NCI-H1092 (cell line): Measurements from ENCODE around the gene KLHL14.

ENCODE experiments used
- DNase-seq: peaks from one replicate; lab custom pipeline; 2025; lab: John Stamatoyannopoulos, UW

The KLHL14 gene

DNA sequence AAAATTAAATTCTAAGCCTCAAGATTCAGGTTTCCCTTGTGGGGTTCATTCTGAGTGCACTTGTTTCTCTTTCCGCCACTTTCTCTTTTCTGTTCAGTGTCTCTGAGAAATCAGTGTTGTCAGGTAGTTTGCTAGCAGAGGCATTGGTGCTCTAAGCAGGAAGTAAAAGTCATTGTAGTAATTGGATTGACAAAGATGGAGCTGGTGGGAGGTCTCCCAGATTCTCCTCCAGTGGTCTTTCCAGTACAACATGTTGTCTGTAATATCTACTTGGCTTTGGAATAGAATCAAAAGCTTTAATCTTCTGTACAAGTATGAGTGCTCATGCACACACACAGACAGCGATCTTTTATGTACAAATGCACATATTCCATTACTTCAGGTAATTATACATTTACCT, 135.6 kb downstream of the KLHL14 start:
- no peak for DNase-seq

DNA sequence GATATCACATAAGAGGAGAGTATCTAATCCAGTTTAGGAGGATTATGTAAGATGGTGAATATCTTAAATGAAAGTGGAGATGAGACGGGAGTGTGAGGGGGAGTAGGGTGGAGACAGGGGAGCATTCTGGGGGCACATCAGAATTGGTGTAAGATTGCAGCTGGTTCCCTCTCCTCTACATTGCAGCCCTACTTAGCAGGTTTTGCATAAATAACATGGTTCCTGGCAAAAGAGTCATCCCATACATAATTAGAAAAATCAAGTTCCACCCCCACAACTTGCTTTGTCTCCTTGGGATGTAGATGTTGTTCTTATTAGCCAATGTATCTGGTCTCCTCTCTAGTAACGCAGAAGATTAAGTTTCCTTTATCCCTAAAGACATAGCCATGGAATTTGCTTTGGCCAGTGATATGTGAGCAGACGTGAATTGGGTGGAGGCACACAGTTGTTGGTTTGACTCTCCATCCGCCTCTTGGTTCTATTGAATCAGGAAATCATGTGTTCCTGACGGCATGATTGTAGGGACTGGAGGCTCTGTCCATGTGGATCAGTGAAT, 137.9 kb downstream of the KLHL14 start:
- DNase-seq = no peak

DNA sequence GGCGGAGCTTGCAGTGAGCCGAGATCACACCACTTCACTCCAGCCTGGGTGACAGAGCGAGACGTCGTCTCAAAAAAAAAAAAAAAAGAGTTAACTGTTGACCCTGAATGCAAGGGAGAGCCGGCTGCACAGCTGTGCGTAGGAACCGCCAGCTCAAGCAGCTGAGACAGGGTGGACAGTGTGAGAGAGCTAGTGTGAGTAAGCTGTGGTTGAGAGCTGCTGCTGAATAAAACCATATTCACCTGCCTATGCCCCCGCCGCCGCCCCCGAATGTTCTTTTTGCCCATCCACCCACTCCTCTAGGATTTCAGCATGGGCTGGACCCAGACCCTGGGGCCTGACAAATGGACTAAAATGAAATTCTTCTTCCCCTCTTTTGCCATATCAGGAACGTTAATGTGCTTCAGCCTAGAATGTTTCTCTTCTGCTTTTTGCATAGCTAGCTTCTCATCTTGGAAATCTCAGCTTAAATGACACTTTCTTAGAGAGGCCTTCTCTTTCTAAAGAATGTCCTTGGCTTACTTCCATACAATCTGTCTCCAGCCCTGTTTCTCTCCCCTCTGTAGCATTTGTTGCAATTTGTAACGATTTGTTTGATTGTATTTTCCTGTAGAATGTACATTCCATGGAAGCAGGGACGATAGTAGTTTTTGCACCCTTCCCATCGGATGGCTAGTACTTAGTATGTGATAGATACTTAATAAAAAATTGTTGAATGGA, 142.7 kb downstream of the KLHL14 start:
- DNase-seq = no peak

DNA sequence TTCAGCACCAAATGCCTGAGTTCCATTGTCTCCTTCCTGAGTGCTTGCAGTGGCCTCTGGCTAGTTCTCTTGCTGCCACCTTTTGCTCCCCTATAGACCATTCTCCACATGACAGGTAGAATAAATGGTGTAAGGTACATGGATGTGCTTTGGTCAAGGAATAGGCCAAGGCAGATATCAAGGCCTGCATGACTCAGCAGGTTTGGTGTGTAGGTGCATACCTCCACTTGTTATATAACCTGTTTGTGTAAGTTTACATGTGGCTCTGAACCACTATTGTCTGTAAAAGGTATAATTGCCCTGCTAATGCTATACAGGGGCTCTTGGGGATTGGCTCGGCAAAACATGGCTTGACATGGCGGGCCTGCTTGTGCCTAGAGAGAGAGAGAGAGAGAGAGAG, 143.5 kb downstream of the KLHL14 start:
- DNase-seq = no peak

DNA sequence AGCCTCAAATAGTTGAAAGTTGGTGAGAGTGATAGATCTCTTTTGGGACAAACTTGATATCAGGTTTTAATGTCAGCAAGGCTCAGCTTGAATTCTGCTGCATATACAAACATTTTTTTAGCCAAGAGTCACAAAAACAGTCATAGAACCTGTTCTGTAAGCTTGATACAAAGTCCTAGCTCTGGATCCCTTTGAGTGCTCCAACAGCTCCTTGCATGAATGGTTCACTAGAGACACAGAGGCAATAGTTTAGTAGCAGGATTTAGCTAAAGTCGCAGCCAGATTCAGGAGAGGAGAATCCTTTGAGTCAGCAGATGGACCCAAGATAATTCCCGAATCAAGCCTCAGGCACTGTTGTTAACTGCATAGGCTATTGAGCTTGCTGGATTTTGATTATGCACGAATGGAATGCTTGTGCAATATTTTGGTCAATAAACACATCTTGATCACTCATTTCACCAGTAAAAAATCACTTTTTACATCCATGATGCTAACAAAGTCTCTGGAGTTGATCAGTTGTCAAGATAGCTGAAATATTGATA, 148.6 kb downstream of the KLHL14 start:
- no peak for DNase-seq

DNA sequence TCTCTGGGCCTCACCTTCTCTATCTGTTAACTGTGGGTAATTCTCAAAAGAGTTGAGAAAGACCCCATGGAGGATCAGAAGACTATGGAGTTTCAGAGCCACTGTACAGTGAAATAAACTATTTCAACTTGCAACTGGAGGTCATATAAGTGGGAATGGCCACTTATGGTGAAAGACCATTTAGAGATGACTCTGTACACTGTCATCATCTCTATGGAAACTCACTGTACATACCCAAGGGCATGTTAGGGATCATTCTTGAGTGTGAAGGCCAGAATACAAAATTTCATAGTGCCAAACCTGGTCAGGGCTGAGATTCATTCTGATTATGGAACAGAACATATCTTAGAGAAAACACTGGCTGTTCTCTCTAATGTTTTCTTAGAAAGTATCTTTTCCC, 149.3 kb downstream of the KLHL14 start:
- no peak for DNase-seq
